Measurements from ENCODE around the gene CELF2.

DNA sequence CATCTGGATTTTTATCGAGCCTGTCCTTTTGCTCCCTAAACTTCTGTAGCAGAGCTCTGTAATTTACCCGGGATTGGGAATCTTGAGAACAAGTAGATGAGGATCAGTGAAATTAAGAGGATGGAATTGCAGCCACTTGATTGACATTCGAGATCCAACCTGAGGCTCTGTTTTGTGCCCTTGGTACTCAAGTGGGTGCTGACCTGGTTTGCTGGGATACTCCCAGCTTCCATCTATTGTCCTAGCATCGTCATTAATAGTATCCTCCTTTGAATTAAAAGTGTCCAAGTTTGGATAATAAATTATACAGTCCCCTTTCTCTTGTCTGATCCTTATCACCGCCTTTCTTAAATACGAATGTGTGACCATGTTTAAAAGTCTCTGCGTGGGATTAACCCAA, 17.1 kb downstream of the CELF2 start:
- TF ChIP-seq EZH2 (IDR thresholded peaks at IDR 0.05; ENCODE audit: borderline replicate concordance, insufficient read depth, low read length, poor library complexity, severe bottlenecking), result no peak
- TF ChIP-seq, protein P1, sequence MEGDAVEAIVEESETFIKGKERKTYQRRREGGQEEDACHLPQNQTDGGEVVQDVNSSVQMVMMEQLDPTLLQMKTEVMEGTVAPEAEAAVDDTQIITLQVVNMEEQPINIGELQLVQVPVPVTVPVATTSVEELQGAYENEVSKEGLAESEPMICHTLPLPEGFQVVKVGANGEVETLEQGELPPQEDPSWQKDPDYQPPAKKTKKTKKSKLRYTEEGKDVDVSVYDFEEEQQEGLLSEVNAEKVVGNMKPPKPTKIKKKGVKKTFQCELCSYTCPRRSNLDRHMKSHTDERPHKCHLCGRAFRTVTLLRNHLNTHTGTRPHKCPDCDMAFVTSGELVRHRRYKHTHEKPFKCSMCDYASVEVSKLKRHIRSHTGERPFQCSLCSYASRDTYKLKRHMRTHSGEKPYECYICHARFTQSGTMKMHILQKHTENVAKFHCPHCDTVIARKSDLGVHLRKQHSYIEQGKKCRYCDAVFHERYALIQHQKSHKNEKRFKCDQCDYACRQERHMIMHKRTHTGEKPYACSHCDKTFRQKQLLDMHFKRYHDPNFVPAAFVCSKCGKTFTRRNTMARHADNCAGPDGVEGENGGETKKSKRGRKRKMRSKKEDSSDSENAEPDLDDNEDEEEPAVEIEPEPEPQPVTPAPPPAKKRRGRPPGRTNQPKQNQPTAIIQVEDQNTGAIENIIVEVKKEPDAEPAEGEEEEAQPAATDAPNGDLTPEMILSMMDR (IDR thresholded peaks at IDR 0.05; ENCODE audit: poor library complexity, severe bottlenecking), result no peak
- TF ChIP-seq, protein P2, sequence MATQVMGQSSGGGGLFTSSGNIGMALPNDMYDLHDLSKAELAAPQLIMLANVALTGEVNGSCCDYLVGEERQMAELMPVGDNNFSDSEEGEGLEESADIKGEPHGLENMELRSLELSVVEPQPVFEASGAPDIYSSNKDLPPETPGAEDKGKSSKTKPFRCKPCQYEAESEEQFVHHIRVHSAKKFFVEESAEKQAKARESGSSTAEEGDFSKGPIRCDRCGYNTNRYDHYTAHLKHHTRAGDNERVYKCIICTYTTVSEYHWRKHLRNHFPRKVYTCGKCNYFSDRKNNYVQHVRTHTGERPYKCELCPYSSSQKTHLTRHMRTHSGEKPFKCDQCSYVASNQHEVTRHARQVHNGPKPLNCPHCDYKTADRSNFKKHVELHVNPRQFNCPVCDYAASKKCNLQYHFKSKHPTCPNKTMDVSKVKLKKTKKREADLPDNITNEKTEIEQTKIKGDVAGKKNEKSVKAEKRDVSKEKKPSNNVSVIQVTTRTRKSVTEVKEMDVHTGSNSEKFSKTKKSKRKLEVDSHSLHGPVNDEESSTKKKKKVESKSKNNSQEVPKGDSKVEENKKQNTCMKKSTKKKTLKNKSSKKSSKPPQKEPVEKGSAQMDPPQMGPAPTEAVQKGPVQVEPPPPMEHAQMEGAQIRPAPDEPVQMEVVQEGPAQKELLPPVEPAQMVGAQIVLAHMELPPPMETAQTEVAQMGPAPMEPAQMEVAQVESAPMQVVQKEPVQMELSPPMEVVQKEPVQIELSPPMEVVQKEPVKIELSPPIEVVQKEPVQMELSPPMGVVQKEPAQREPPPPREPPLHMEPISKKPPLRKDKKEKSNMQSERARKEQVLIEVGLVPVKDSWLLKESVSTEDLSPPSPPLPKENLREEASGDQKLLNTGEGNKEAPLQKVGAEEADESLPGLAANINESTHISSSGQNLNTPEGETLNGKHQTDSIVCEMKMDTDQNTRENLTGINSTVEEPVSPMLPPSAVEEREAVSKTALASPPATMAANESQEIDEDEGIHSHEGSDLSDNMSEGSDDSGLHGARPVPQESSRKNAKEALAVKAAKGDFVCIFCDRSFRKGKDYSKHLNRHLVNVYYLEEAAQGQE (IDR thresholded peaks at IDR 0.05; ENCODE audit: borderline replicate concordance), result no peak
- TF ChIP-seq MXI1 (conservative IDR thresholded peaks at IDR 0.05; ENCODE audit: poor library complexity, severe bottlenecking), result no peak
- TF ChIP-seq POLR2AphosphoS5 (IDR thresholded peaks at IDR 0.05), result no peak
- no peak for TF ChIP-seq EP300 (conservative IDR thresholded peaks at IDR 0.05; ENCODE audit: poor library complexity, severe bottlenecking)
